Limb (tissue), 2 donors: ENCODE data around the gene ITGB7.
"Not testable (repeated sequence)": the region's sequence is repeated elsewhere in the genome, so short reads cannot be mapped to it uniquely, and the experiment has no call there.

ENCODE experiments used
- DNase-seq, 2 donors: peaks; one replicate each; pipeline ENCODE4 v3.0.0-alpha.2; 2016; ENCODE audit errors: extremely low spot score in 2 of 2

The ITGB7 gene

GRCh38 chr12:53217051-53217930, 10.2 kb upstream of the ITGB7 start:
- DNase-seq: no peak

GRCh38 chr12:53215497-53215896, 8.4 kb upstream of the ITGB7 start:
- DNase-seq: no peak

- DNase-seq: no peak
Observed at GRCh38 chr12:53214687-53215455, 7.8 kb upstream of the ITGB7 start.

GRCh38 chr12:53214221-53214620, 7.2 kb upstream of the ITGB7 start:
- DNase-seq: no peak

- peak; percentile 69 to 91 for DNase-seq
Observed at GRCh38 chr12:53213348-53213747, 6.3 kb upstream of the ITGB7 start.

- DNase-seq: no peak
Observed at GRCh38 chr12:53212931-53213330, 5.9 kb upstream of the ITGB7 start.

- DNase-seq: no peak
Observed at GRCh38 chr12:53211476-53212381, 4.7 kb upstream of the ITGB7 start.

GRCh38 chr12:53210843-53211242, 3.8 kb upstream of the ITGB7 start:
- DNase-seq: no peak

- no peak for DNase-seq
Observed at GRCh38 chr12:53208877-53209463, 1.9 kb upstream of the ITGB7 start.

- no peak for DNase-seq
Observed at GRCh38 chr12:53208435-53208834, 1.4 kb upstream of the ITGB7 start.

GRCh38 chr12:53205747-53206419, 1.2 kb downstream of the ITGB7 start:
- DNase-seq: no peak

GRCh38 chr12:53204351-53204750, 2.7 kb downstream of the ITGB7 start:
- DNase-seq: no peak

- DNase-seq: not testable (repeated sequence)
Observed at GRCh38 chr12:53202316-53202715, 4.7 kb downstream of the ITGB7 start.

- DNase-seq: no peak
Observed at GRCh38 chr12:53201639-53202038, 5.4 kb downstream of the ITGB7 start.

GRCh38 chr12:53201177-53201541, 5.9 kb downstream of the ITGB7 start:
- DNase-seq: no peak

- no peak for DNase-seq
Observed at GRCh38 chr12:53200458-53201176, 6.4 kb downstream of the ITGB7 start.

- no peak for DNase-seq
Observed at GRCh38 chr12:53200107-53200457, 7.0 kb downstream of the ITGB7 start.

GRCh38 chr12:53199700-53200099, 7.4 kb downstream of the ITGB7 start:
- no peak for DNase-seq

GRCh38 chr12:53198486-53199110, 8.5 kb downstream of the ITGB7 start:
- no peak for DNase-seq
